Measurements from ENCODE around the gene OBSCN. TPM values are rescaled to one million over a fixed set of nuclear protein-coding genes. Genes with fewer than 3 reads are reported as not detected.

The OBSCN gene
- total and polyA plus RNA-seq, 2 experiments from 2014 or later: 1.1 to 5.2 TPM

- Histone ChIP-seq H3F3A (ENCODE audit: insufficient read depth) (no peaks in the 10 kb centered on the region), H4K20me1 (ENCODE audit: insufficient read depth) (no peaks in the 10 kb centered on the region), H3K9me3 (ENCODE audit: low read depth) (no peaks in the 10 kb centered on the region), H3K27me3 (replicated peaks; ENCODE audit: insufficient read depth) (no peaks in the 10 kb centered on the region), H3K27ac (no peak overlapping the region), H3K9me2 (ENCODE audit: insufficient read depth) (no peaks in the 10 kb centered on the region), H3K9ac (no peak overlapping the region), H3K36me3 (ENCODE audit: low read depth) (no peaks in the 10 kb centered on the region), H3K79me2 (ENCODE audit: insufficient read depth) (no peaks in the 10 kb centered on the region), H2AFZ (no peak overlapping the region), H3K4me3 (no peak overlapping the region; the same call in 1 of the 2 replicates), H3K4me1 (ENCODE audit: insufficient read depth) (no peaks in the 10 kb centered on the region), H3K4me2 (ENCODE audit: unreplicated experiment) (no peak overlapping the region)
- in situ Hi-C loops (cut with MboI): no loop called here
- no peak for DNase-seq
- no peak for TF ChIP-seq EZH2phosphoT487 (IDR thresholded peaks at IDR 0.05; ENCODE audit: insufficient read depth, low read depth)
- no peak for TF ChIP-seq EZH2 (IDR thresholded peaks at IDR 0.05; ENCODE audit: insufficient read depth, poor library complexity, severe bottlenecking)
- 43 to 47% methylated on average over 40 to 64 of the region's 66 CpGs for WGBS, 2 experiments (ENCODE audit: low coverage in 1 of 2, low lambda C conversion rate in 2 of 2, missing lambda C conversion rate in 2 of 2)
Measured at GRCh38 chr1:228212415-228212965, 4.6 kb downstream of the OBSCN start.

GRCh38 chr1:228212966-228213844 is 5.4 kb downstream of the OBSCN start:
- H3K79me2 ChIP-seq (ENCODE audit: insufficient read depth): no peaks in the 10 kb centered on the region
- 1 to 4% methylated on average over 35 to 67 of the region's 67 CpGs for WGBS, 2 experiments (ENCODE audit: low coverage in 1 of 2, low lambda C conversion rate in 2 of 2, missing lambda C conversion rate in 2 of 2)
- H3K4me3 ChIP-seq: peak overlapping the region; percentile 71
- no peaks in the 10 kb centered on the region for H3K36me3 ChIP-seq (ENCODE audit: low read depth)
- in situ Hi-C loops (cut with MboI): no loop called here
- peak overlapping the region; percentile 78 for H2AFZ ChIP-seq
- H3K27ac ChIP-seq: no peak overlapping the region
- no peak overlapping the region; the same call in 1 of the 2 replicates for H3K9ac ChIP-seq
- peak; percentile 94 for DNase-seq
- H3K4me1 ChIP-seq (ENCODE audit: insufficient read depth): no peaks in the 10 kb centered on the region
- H3K9me3 ChIP-seq (ENCODE audit: low read depth): no peaks in the 10 kb centered on the region
- H4K20me1 ChIP-seq (ENCODE audit: insufficient read depth): no peaks in the 10 kb centered on the region
- no peak for TF ChIP-seq EZH2phosphoT487 (IDR thresholded peaks at IDR 0.05; ENCODE audit: insufficient read depth, low read depth)
- no peak for TF ChIP-seq EZH2 (IDR thresholded peaks at IDR 0.05; ENCODE audit: insufficient read depth, poor library complexity, severe bottlenecking)
- H3F3A ChIP-seq (ENCODE audit: insufficient read depth): no peaks in the 10 kb centered on the region
- H3K27me3 ChIP-seq (replicated peaks; ENCODE audit: insufficient read depth): no peaks in the 10 kb centered on the region
- peak overlapping the region; percentile 74 for H3K4me2 ChIP-seq (ENCODE audit: unreplicated experiment)
- no peaks in the 10 kb centered on the region for H3K9me2 ChIP-seq (ENCODE audit: insufficient read depth)

- WGBS, 2 experiments (ENCODE audit: low coverage in 1 of 2, low lambda C conversion rate in 2 of 2, missing lambda C conversion rate in 2 of 2): 37 to 52% methylated on average over 29 to 47 of the region's 48 CpGs
- Histone ChIP-seq H3K27ac (no peak overlapping the region), H3K79me2 (ENCODE audit: insufficient read depth) (no peaks in the 10 kb centered on the region), H3K27me3 (replicated peaks; ENCODE audit: insufficient read depth) (no peaks in the 10 kb centered on the region), H3K9ac (no peak overlapping the region), H3K9me2 (ENCODE audit: insufficient read depth) (no peaks in the 10 kb centered on the region), H3K4me2 (ENCODE audit: unreplicated experiment) (no peak overlapping the region), H3K9me3 (ENCODE audit: low read depth) (no peaks in the 10 kb centered on the region), H3K4me3 (no peak overlapping the region), H4K20me1 (ENCODE audit: insufficient read depth) (no peaks in the 10 kb centered on the region), H2AFZ (no peak overlapping the region), H3F3A (ENCODE audit: insufficient read depth) (no peaks in the 10 kb centered on the region), H3K4me1 (ENCODE audit: insufficient read depth) (no peaks in the 10 kb centered on the region), H3K36me3 (ENCODE audit: low read depth) (no peaks in the 10 kb centered on the region)
- TF ChIP-seq EZH2phosphoT487 (IDR thresholded peaks at IDR 0.05; ENCODE audit: insufficient read depth, low read depth) (no peak), EZH2 (IDR thresholded peaks at IDR 0.05; ENCODE audit: insufficient read depth, poor library complexity, severe bottlenecking) (no peak)
- in situ Hi-C loops (cut with MboI): no loop called here
- DNase-seq: no peak
Measured at GRCh38 chr1:228213917-228214808, 6.3 kb downstream of the OBSCN start.
